Ascending aorta (tissue), 2 donors: ENCODE results near the gene PLXNA3. TPM values are rescaled to one million over a fixed set of nuclear protein-coding genes. Genes with fewer than 3 reads are reported as not detected.

ENCODE experiments used
- DNase-seq, 2 donors: peaks; one replicate each; pipeline ENCODE4 v3.0.0-alpha.2; 2019; ENCODE audit warnings: low spot score in 2 of 2
- H3K27ac ChIP-seq, 2 donors: fragments of 200-600 bp; sonication (generic); one replicate each; pipeline ENCODE4 v1.5.1; 2016 to 2017; ENCODE audit warnings: mild to moderate bottlenecking in 1 of 2
- H3K27me3 ChIP-seq: fragments of 200-600 bp; sonication (generic); one replicate; pipeline ENCODE4 v1.5.1; 2017
- H3K36me3 ChIP-seq, 2 donors: fragments of 200-600 bp; sonication (generic); one replicate each; pipeline ENCODE4 v1.5.1; 2016
- H3K4me1 ChIP-seq, 2 donors: fragments of 200-600 bp; sonication (generic); one replicate each; pipeline ENCODE4 v1.5.1; 2016 to 2017; ENCODE audit warnings: mild to moderate bottlenecking in 1 of 2
- H3K4me3 ChIP-seq, 2 donors: fragments of 200-600 bp; sonication (generic); one replicate each; pipeline ENCODE4 v1.5.1; 2016 to 2017; ENCODE audit warnings: mild to moderate bottlenecking in 1 of 2
- H3K9me3 ChIP-seq, 2 donors: fragments of 200-600 bp; sonication (generic); one replicate each; pipeline ENCODE4 v1.5.1; 2016
- CTCF ChIP-seq, 3 experiments: fragments of 200-600 bp in 2 of 3; fragments of 450-650 bp in 1 of 3; sonication (generic) in 2 of 3; IDR thresholded peaks; one replicate each; pipeline ENCODE4 v1.5.1; 2016 to 2019; ENCODE audit warnings: antibody characterized with exemption in 3 of 3, mild to moderate bottlenecking in 1 of 3, moderate library complexity in 1 of 3
- intact Hi-C: fragments of 100-400 bp; cut with DNase I; formaldehyde crosslinking; loops from one replicate; pipeline ENCODE4 v1.15.1; 2023
- total RNA-seq: library from RNA; depleted of rRNA; stranded (reverse); fragments of >200 nt; gene quantifications from one replicate; pipeline ENCODE4 v1.1.0, GENCODE V29; 2016

The PLXNA3 gene
- total RNA-seq, 1 donor from 2014 or later = 10.0 TPM

DNA sequence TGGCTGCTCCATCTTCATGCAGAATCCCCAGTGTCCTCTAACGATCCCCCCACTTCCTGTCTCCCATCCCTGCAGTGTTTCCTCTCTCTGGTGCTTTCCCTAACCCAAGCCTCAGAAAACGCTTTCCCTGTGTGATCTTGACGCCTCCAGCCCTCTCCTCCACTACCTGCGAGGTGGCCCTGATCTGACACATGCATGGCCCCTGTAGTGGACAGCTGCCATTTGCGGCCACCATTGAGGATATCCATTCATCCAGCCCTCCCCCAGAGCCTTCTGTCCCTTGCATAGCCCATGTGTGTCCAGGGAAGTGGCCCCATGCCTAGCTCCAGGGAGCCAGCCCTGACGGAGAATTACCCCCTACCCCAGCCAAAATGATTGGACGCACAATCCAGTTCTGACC, 25.2 kb downstream of the PLXNA3 start:
- H3K4me1 ChIP-seq = peaks cover 0 to 6% of the 10 kb centered on the region in 2 donors
- intact Hi-C loops = no loop called here
- H3K27me3 ChIP-seq = no peaks in the 10 kb centered on the region
- TF ChIP-seq CTCF (IDR thresholded peaks at IDR 0.05) = no peak
- H3K27ac ChIP-seq = no peak overlapping the region
- peaks cover 0 to 6% of the 10 kb centered on the region in 2 donors for H3K36me3 ChIP-seq
- H3K4me3 ChIP-seq = no peak overlapping the region
- no peaks in the 10 kb centered on the region for H3K9me3 ChIP-seq
- no peak for DNase-seq

GRCh38 chrX:154484255-154485149, 26.4 kb downstream of the PLXNA3 start:
- intact Hi-C loops = loop anchor here (5.0 kb wide), 1 partner anchor 48 kb away; no protein-coding TSS in a partner anchor
- TF ChIP-seq CTCF (IDR thresholded peaks at IDR 0.05) = no peak
- H3K36me3 ChIP-seq = peaks cover 0 to 6% of the 10 kb centered on the region in 2 donors
- DNase-seq = no peak
- H3K4me1 ChIP-seq = peaks cover 0 to 11% of the 10 kb centered on the region in 2 donors
- H3K4me3 ChIP-seq = no peak overlapping the region
- H3K9me3 ChIP-seq = no peaks in the 10 kb centered on the region
- no peak overlapping the region for H3K27ac ChIP-seq
- H3K27me3 ChIP-seq = no peaks in the 10 kb centered on the region

GRCh38 chrX:154485150-154486051, 27.3 kb downstream of the PLXNA3 start:
- peaks cover 0 to 11% of the 10 kb centered on the region in 2 donors for H3K4me1 ChIP-seq
- TF ChIP-seq CTCF (IDR thresholded peaks at IDR 0.05) = no peak
- peak overlapping the region; percentile 64 to 81 for H3K4me3 ChIP-seq
- H3K9me3 ChIP-seq = no peaks in the 10 kb centered on the region
- H3K36me3 ChIP-seq = peaks cover 0 to 6% of the 10 kb centered on the region in 2 donors
- intact Hi-C loops = loop anchor here (2.0 to 5.0 kb wide), 2 partner anchors 47 to 49 kb away; partner anchors contain the start of gene GDI1
- H3K27ac ChIP-seq = peak overlapping the region; percentile 64 to 67
- no peak for DNase-seq
- H3K27me3 ChIP-seq = no peaks in the 10 kb centered on the region

DNA sequence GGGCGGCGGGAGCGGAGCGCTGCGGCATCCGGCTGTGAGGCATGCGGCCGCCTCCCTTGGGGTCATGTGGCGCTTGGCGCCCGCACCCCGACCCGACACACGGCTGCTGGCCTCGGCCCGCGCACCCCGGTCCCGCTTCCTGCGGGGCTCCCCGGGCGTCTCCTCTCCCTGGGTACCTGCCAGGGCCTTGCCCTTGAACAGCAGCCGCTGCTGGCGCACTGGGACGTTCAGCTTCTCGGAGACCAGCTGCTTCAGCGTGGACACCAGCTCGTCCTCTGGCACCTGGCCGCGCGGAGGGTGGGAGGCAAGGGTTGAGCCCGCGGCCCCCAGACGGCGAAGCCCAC, 27.9 kb downstream of the PLXNA3 start:
- peaks cover 0 to 6% of the 10 kb centered on the region in 2 donors for H3K36me3 ChIP-seq
- H3K27ac ChIP-seq = peak overlapping the region; percentile 64 to 67
- H3K9me3 ChIP-seq = no peaks in the 10 kb centered on the region
- no peaks in the 10 kb centered on the region for H3K27me3 ChIP-seq
- TF ChIP-seq CTCF (IDR thresholded peaks at IDR 0.05) = no peak
- no peak for DNase-seq
- peaks cover 0 to 11% of the 10 kb centered on the region in 2 donors for H3K4me1 ChIP-seq
- intact Hi-C loops = loop anchor here (2.0 to 5.0 kb wide), 2 partner anchors 46 to 49 kb away; partner anchors contain the start of gene GDI1
- H3K4me3 ChIP-seq = peak overlapping the region; percentile 64 to 81

DNA sequence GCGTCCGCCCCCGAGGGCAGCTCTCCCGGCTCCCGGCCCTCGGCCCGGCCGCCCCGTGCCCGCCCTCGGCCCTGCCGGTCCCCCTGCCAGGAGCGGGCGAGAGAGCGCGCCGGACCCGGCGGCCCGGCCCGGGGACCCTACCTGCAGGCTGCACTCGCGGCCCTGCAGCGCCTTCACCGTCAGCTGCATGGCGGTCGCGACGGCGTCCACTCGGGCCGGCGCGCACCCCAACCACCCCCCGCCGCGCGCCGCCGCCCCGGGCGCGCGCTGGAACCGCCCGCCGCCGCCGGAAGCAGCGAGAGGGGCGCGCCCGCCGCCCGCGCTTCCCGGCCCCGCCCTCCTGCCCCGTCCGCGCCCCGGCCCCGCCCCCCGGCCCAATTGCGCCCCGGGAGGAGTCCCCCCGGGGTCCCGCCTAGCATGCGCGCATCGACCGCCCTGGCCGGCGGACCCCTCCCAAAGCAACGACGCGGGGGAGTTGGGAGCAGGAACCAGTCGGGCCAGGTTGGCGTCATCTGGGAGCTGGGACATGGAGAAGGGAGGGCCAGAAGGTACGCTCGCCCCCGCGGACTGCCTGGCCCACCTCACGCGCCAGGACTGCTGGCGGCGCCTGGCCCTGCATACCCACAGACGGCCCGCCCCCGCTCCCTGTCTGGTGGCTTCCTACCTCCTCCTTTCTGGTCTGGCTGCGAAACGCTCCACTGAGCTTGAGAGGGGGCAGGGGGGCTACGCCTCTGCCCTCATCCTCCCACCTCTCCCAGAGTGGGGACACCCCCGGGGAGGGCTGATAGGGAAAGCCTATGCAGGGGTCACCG, 28.5 kb downstream of the PLXNA3 start, which contains the start of gene UBL4A:
UBL4A (minus strand) TSS at position 220 of the 812 bp plus-strand sequence; CDS start at position 189, 31 bp downstream.
- H3K4me3 ChIP-seq = peak within 1 kb of the TSS; percentile 64 to 81
- H3K27me3 ChIP-seq = no peaks in the 10 kb centered on the region
- H3K4me1 ChIP-seq = peaks cover 0 to 11% of the 10 kb centered on the region in 2 donors
- peaks cover 0 to 6% of the 10 kb centered on the region in 2 donors for H3K36me3 ChIP-seq
- DNase-seq = peak in 1 of 2 donors; percentile 79
- intact Hi-C loops = loop anchor here (2.0 to 5.0 kb wide), 2 partner anchors 46 to 50 kb away; partner anchors contain the start of gene GDI1
- H3K9me3 ChIP-seq = no peaks in the 10 kb centered on the region
- TF ChIP-seq CTCF (IDR thresholded peaks at IDR 0.05) = no peak
- H3K27ac ChIP-seq = peak within 1 kb of the TSS; percentile 78 to 81
